AG08395 (cell line): ENCODE results near the gene N4BP3.
A peak's percentile ranks its signal among the peaks of the same experiment; 100 is the strongest.

ENCODE experiments used
- DNase-seq: peaks from one replicate; pipeline ENCODE4 v3.0.0; 2012; ENCODE audit warnings: mixed read lengths, low spot score

The N4BP3 gene

DNA sequence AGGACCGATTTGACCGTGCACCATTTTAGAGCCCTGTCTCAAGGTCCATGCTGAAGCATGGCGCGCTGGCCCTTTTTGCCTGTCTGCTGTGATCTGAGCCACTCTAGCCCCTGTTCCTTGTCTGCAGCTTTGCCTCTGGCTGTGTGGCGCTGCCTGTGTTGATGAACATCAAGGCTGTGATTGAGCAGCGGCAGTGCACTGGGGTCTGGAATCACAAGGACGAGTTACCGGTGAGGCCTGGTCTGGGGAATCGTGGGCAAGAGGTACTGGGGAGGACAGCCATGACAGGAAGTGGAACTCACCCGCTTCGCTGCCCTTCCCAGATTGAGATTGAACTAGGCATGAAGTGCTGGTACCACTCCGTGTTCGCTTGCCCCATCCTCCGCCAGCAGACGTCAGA, 34.1 kb downstream of the N4BP3 start:
- DNase-seq, result no peak

GRCh38 chr5:178149199-178149932, 36.0 kb downstream of the N4BP3 start:
- DNase-seq, result no peak

- no peak for DNase-seq
Observed at GRCh38 chr5:178150977-178151734, 37.8 kb downstream of the N4BP3 start.

GRCh38 chr5:178152491-178153444, 39.4 kb downstream of the N4BP3 start:
- DNase-seq, result no peak

DNA sequence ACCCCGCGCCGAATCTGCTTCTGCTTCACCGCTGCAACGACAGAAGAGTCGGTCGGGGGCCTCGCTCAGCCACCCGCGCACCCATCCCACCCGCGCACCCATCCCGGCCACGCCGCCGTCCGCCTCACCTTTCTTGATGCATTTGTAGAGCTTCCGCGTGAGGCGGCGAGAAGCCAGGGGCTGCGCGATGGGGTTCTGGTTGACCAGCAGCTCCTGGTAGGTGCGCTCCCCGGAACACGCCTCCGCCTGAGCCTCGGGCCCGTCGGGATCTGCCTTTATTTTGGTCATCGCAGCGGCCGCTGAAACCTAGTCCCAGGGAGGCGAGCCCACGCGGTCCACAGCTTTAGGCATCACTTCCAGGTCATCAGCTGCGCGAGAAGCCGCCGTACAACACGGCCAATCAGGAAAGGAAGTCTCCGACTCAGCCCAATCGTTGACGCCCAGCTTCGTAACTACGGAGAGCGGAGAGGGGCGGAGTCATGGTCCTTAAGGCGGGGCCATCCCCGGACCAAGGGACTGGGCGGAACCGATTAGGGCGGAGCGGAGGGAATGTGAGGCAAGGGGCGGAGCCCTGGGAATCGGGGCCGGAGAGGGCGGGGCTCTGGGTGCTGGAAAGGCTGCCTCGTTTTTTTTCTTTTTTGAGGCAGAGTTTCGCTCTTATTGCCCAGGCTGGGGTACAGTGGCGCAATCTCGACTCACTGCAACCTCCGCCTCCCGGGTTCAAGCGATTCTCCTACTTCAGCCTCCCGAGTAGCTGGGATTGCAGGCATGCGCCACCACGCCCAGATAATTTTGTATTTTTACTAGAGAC, 40.4 kb downstream of the N4BP3 start, which contains the start of gene NHP2:
Gene NHP2 (minus strand): TSS at position 356 of the 811 bp plus-strand sequence. CDS start 68 bp downstream, at position 288.
- peak; percentile 99 for DNase-seq

DNA sequence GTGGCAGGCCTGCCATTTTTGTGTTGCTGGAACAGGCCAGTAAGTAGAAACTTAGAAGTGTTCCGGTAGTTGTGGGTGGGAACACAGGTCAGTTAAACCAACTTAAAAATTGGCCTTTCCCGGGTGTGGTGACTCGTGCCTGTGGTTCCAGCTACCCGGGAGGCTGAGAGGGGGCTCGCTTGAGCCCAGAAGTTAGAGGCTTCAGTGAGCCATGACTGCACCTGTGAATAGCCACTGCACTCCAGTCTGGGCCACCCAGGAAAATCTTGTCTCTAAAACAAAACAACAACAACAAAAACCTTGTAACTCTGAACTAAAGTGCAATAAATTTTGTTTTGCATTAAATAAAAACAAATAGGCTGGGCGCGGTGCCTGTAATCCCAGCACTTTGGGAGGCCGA, 41.7 kb downstream of the N4BP3 start:
- no peak for DNase-seq

GRCh38 chr5:178160176-178160575, 46.8 kb downstream of the N4BP3 start:
- DNase-seq, result no peak

DNA sequence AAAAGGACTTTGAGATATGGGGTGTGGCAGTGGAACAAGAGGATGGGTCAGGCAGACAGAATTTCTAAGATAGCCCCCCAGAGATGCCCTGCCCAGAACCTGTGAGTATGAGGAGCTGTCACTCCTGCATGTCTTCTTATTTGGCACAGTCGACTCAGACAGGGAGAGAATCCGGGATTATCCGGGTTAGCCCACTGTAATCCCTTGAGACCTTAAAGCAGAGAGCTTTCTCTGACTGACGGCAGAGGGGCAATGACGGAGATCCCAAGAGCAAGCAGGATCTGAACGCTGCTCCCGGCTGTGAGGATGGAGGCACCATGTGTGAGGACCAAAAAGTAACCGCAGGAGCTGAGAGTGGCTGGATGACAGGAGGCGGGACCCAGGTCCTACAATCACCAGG, 49.1 kb downstream of the N4BP3 start:
- DNase-seq, result no peak

DNA sequence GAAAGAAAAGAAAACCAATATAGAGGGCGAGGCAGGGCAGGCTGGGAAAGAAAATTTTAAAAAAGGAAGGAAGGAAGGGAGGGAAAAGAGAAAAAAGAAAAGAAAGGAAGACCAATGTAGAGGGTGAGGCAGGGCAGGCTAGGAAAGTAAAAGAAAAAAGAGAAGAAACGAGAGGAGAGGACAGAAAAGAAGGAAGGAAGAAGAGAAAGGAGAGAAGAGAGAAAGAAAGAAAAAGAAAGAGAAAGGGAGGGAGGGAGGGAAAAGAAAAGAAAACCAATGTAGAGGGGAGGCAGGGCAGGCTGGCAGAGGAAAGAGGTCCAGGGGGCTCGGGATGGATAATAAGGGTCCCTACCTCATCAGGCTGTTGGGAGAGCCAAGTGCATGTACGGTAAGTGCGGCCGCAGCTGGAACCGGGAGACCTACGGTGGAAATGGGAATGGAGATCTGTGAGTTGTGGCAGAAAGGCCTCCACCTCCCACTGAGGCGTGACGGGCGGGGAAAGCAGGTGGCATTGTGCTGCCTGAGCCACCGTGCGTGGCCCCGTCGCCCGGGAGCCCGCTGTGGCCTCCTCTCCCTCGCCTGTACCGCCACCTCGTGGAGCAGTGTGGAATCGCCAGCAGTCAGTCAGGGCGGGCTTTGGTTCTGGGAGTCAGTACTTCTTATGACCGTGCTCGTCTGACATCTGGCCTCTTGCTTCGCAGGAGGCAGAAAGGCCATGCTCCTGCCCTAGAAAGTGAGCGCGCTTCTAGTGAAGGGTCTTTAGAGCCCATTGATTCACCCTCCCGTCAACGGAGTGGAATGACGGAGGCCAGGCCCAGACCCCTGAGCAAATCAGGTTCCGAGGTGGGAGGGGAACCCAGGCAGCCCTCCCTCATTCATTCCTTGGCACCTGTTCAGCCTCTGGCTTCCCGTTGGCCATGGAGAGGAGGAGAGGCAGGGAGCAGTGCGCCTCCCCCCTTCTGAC, 50.7 kb downstream of the N4BP3 start:
- peak; percentile 90 for DNase-seq

DNA sequence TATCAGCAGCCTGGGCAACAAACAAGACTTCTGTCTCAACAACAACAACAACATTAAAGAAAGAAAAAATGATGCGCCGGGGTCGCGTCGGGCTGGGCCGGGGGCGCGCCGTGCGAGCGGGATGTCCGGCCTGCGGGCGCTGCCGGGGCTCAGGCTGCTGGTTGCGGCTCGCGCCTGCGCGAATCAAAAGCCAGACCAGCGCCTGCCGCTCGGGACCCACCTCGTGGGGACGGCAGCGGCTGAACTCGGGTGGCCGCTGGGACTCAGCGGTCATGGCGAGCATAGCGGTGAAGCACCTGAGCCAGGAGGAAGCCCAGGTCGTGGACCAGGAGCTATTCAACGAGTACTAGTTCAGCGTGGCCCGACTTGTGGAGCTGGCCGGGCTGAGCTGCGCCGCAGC, 52.2 kb downstream of the N4BP3 start:
- DNase-seq, result no peak

DNA sequence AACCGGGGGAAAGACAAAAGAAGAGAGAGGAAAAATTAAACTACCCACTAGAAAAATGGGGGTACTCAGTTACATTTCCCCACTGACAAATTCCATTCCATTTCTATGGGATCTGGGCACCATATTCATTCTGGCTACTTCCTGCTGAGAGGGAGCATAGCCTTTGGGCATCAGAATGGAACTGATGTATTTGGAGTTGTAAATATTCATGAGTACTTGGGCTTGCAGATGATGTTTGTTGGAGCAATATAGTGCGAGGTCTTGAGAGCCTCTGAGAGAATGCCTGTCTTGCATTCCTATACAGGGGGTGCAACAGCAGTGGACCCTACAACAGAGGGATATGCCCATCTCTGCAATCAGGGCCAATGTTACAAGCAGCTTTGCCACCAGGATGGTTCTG, 57.1 kb downstream of the N4BP3 start:
- DNase-seq, result no peak

GRCh38 chr5:178174456-178174855, 61.1 kb downstream of the N4BP3 start:
- DNase-seq, result no peak
